HUES6 (cell line): Measurements from ENCODE around the gene IGF2BP1.
"Not testable (repeated sequence)": the region's sequence is repeated elsewhere in the genome, so short reads cannot be mapped to it uniquely, and the experiment has no call there.

ENCODE experiments used
- H3K27ac ChIP-seq: 2 replicates; pipeline ENCODE4 v1.7.0; 2013; ENCODE audit warnings: low read depth, mild to moderate bottlenecking, low read length, inconsistent platforms
- H3K27me3 ChIP-seq: 2 replicates; pipeline ENCODE4 v1.6.1; 2013; ENCODE audit warnings: low read length; ENCODE audit not compliant: control insufficient read depth, insufficient read depth
- H3K36me3 ChIP-seq: 2 replicates; pipeline ENCODE4 v1.6.1; 2013; ENCODE audit warnings: low read length; ENCODE audit not compliant: control insufficient read depth, insufficient read depth
- H3K4me1 ChIP-seq: 2 replicates; pipeline ENCODE4 v1.6.1; 2013; ENCODE audit warnings: low read length; ENCODE audit not compliant: control insufficient read depth, insufficient read depth
- H3K4me3 ChIP-seq: 2 replicates; pipeline ENCODE4 v1.5.1; 2013; ENCODE audit warnings: low read depth, low read length
- H3K9ac ChIP-seq: one replicate; pipeline ENCODE4 v1.6.1; 2013; ENCODE audit warnings: mild to moderate bottlenecking, low read length
- H3K9me3 ChIP-seq: 2 replicates; pipeline ENCODE4 v1.6.1; 2013; ENCODE audit warnings: low read depth, low read length; ENCODE audit not compliant: control insufficient read depth, insufficient read depth

The IGF2BP1 gene

DNA sequence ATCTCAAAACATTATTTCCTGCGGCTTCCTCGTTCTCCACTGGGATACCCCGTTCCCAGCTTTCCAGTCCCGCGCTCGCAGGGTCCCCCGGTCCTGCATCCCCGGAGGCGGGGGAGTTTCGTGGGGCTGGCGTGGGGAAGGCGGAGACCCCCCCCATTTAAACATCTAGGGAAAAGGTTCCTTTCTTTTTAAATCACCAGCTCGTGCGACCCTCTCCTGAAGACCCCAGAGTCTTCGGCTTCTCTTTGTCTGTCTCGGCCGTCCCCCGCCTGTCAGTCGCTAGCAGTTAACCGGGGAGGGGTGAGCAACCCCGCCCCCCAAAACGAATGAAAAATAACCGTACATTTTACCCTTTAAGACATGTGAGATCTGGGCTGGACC is 473 bp upstream of the IGF2BP1 start:
- peaks cover 24% of the 10 kb centered on the region for H3K4me1 ChIP-seq
- peak overlapping the region; percentile 99 for H3K4me3 ChIP-seq
- no peaks in the 10 kb centered on the region for H3K27me3 ChIP-seq
- H3K27ac ChIP-seq: peak overlapping the region; percentile 99
- peaks cover 15% of the 10 kb centered on the region for H3K36me3 ChIP-seq
- H3K9me3 ChIP-seq: no peaks in the 10 kb centered on the region
- H3K9ac ChIP-seq: peak overlapping the region; percentile 100

DNA sequence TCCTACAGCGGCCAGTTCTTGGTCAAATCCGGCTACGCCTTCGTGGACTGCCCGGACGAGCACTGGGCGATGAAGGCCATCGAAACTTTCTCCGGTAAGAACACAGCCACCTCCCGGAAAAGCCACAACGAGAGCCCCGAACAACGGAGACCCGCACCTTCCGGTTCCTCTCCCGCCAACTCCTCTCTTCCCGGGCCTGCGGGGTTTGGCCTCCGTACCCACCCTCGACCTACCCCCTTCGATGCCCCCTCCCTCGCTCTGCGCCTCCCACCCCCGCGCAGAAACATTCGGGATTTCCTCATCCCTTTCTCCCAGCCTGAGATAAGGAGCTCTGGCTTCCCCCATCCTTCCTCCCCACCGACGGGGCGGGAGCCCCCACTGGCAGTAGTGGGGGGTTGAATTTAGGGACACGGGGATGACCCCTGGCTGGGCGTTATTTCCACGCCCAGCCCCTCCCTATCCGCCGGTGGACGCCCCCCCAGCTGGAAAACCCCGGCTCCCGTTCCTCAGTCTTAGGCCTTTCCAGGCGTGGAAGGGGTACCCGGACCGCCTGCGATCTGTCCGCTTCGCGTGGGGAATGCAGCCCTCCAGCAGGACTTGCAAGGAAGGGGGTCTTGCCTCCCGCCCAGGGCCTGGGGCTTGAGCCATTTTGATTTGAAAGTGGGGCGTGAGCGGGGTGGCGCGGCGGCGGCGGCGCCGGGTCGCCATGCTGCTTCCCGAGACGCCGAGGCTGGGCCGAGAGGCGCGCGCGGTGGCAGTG is 822 bp downstream of the IGF2BP1 start:
- peak overlapping the region; percentile 99 for H3K4me3 ChIP-seq
- no peaks in the 10 kb centered on the region for H3K9me3 ChIP-seq
- H3K36me3 ChIP-seq: peaks cover 15% of the 10 kb centered on the region
- H3K9ac ChIP-seq: peak overlapping the region; percentile 100
- peak overlapping the region; percentile 99 for H3K27ac ChIP-seq
- no peaks in the 10 kb centered on the region for H3K27me3 ChIP-seq
- H3K4me1 ChIP-seq: peaks cover 18% of the 10 kb centered on the region

DNA sequence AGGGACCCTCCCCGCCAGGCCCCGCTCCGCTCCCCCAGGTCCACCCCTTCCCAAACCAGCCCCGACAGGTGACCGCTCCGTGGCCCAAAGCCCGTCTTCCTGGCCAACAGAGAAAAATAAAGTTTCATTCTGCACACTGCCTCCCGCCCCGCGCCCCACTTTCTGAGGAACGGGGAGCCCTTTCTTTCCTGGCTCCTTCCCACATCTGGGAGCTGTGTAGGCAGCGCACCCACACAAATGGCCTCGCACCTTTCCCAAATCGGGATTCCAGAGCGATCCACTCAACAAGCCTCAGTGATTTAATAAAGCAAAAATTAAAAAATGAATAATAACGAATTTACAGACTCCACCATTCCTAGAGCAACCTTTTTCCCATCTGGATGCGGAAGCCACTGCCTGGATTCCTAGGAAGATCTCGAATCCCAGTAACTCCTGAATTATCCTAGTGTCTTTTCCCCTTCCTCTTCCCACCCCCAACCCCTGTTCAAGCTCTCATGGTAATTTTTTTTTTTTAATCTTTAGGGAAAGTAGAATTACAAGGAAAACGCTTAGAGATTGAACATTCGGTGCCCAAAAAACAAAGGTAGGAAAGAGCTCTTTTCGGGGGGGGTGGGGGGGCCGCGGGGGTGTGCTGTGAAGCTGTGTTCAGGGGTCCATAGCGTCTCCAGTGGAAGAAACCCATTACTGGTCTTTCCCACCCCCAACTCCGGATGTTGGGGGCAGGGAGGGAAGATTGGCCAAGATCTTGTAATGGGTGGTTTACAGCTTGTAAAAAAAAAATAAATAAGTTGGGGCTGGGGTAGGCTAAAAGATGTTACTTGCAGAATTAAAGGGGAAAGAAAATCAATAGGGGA is 1.6 kb downstream of the IGF2BP1 start:
- H3K9ac ChIP-seq: peak overlapping the region; percentile 100
- peak overlapping the region; percentile 99 for H3K27ac ChIP-seq
- H3K27me3 ChIP-seq: no peaks in the 10 kb centered on the region
- H3K4me1 ChIP-seq: peaks cover 14% of the 10 kb centered on the region
- H3K36me3 ChIP-seq: peaks cover 15% of the 10 kb centered on the region
- H3K4me3 ChIP-seq: peak overlapping the region; percentile 99
- H3K9me3 ChIP-seq: no peaks in the 10 kb centered on the region

GRCh38 chr17:49000943-49001342 is 3.8 kb downstream of the IGF2BP1 start:
- Histone ChIP-seq H3K27me3 (no peaks in the 10 kb centered on the region), H3K9ac (peak overlapping the region; percentile 100), H3K27ac (no peak overlapping the region; the same call in 1 of the 2 replicates), H3K36me3 (peaks cover 34% of the 10 kb centered on the region), H3K4me1 (peaks cover 25% of the 10 kb centered on the region), H3K4me3 (peak overlapping the region; percentile 99), H3K9me3 (no peaks in the 10 kb centered on the region)

DNA sequence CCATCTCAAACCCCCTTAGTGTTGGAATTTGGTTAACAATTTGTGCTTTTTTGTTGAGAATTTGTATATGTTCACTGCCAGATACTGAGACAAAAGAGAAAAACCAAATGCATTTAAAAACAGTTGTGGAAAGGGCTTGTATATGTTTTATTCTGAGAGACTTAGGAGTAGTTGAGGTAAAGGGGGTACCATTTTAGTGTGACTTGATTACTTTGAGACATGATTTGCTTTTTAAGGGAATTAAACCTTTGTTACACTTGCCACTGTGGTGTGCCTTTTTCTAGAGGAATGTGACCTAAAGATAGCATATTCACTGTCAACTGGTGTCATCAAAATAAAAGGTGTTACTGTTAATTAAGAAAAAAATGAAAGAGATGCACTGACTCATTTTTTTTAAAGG is 4.5 kb downstream of the IGF2BP1 start:
- Histone ChIP-seq H3K36me3 (peaks cover 41% of the 10 kb centered on the region), H3K9ac (peak overlapping the region; percentile 34), H3K27me3 (no peaks in the 10 kb centered on the region), H3K9me3 (no peaks in the 10 kb centered on the region), H3K27ac (no peak overlapping the region), H3K4me1 (peaks cover 32% of the 10 kb centered on the region), H3K4me3 (peak overlapping the region; percentile 99)

DNA sequence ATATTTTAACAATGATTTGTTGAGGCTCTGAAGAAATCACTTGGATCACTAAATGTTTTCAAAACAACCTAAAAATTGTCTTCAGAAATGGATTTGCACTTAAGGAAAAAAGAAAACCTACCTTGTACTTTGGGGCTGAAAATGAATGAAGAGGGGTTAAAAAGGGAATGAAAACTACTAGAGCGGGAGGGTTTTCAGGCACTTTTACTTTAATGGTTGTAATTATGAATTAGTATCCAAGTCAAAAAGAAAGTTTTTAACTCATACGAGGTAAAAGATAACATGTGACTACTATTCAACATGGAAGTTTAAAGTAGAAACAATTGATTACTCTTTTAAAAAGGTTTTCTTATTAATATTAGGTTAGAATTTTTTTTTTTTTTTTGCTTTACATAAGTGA is 5.1 kb downstream of the IGF2BP1 start:
- no peaks in the 10 kb centered on the region for H3K27me3 ChIP-seq
- H3K9me3 ChIP-seq: no peaks in the 10 kb centered on the region
- H3K9ac ChIP-seq: no peak overlapping the region
- H3K27ac ChIP-seq: no peak overlapping the region
- H3K4me1 ChIP-seq: peaks cover 39% of the 10 kb centered on the region
- H3K36me3 ChIP-seq: peaks cover 48% of the 10 kb centered on the region
- H3K4me3 ChIP-seq: peak overlapping the region; percentile 99

DNA sequence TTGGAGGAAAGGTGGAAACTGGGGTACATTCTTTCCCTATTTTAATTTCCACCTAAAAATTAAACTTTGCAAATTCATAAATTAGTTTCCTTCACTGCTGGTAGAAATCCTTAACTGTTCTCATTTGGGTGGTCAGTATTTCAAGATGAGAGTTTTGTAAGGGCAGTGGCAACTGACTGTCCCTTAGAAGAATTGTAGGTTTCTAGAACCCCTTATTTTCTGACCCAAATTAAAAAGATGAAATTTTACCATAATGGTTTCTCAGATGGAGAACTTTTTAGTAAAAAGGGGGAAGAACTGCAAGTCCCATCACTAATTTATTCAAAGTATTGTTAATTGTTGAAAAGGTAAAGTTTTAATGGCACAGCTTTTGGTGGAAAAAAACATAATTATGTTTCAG is 5.6 kb downstream of the IGF2BP1 start:
- H3K9ac ChIP-seq: no peak overlapping the region

GRCh38 chr17:49003557-49004511 is 6.6 kb downstream of the IGF2BP1 start:
- H3K36me3 ChIP-seq: peaks cover 51% of the 10 kb centered on the region
- H3K4me3 ChIP-seq: peak overlapping the region; percentile 99
- H3K9ac ChIP-seq: peak overlapping the region; percentile 69
- H3K9me3 ChIP-seq: no peaks in the 10 kb centered on the region
- no peaks in the 10 kb centered on the region for H3K27me3 ChIP-seq
- peaks cover 40% of the 10 kb centered on the region for H3K4me1 ChIP-seq
- peak overlapping the region; percentile 49; the same call in 1 of the 2 replicates for H3K27ac ChIP-seq

More for the DNA sequence above, 5.6 kb downstream of the IGF2BP1 start:
- Histone ChIP-seq H3K4me3 (peak overlapping the region; percentile 99), H3K27me3 (no peaks in the 10 kb centered on the region), H3K4me1 (peaks cover 40% of the 10 kb centered on the region), H3K9me3 (no peaks in the 10 kb centered on the region), H3K27ac (no peak overlapping the region; the same call in 1 of the 2 replicates), H3K36me3 (peaks cover 51% of the 10 kb centered on the region)

GRCh38 chr17:49005140-49005539 is 8.0 kb downstream of the IGF2BP1 start:
- Histone ChIP-seq H3K9ac (no peak overlapping the region), H3K9me3 (no peaks in the 10 kb centered on the region), H3K4me3 (no peak overlapping the region), H3K27ac (no peak overlapping the region), H3K27me3 (no peaks in the 10 kb centered on the region), H3K4me1 (peaks cover 40% of the 10 kb centered on the region), H3K36me3 (peaks cover 47% of the 10 kb centered on the region)

DNA sequence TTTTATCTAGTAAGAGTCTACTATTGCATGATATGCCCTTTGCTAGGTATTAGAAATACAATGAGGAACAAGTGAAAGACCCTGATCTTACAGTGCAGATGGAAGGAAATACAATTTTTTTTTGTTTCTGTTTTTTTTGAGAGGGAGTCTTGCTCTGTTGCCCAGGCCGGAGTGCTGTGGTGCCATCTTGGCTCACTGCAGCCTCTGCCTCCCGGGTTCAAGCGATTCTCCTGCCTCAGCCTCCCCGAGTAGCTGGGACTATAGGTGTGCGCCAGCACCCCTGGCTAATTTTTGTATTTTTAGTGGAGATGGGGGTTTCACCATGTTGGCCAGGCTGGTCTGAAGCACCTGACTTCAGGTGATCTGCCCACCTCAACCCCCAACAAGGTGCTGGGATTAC is 11.7 kb downstream of the IGF2BP1 start:
- not testable (repeated sequence) for H3K9ac ChIP-seq, H3K9me3 ChIP-seq, H3K4me3 ChIP-seq, H3K27me3 ChIP-seq, H3K27ac ChIP-seq
- Histone ChIP-seq H3K4me1 (peaks cover 51% of the 10 kb centered on the region), H3K36me3 (peaks cover 45% of the 10 kb centered on the region)
